Keratinocyte (primary cell): ENCODE results near the gene PSD2.

Experiments used
- CTCF ChIP-seq, 3 experiments: IDR thresholded peaks in 1 of 3; conservative IDR thresholded peaks in 1 of 3; optimal IDR thresholded peaks in 1 of 3; 2 replicates in 2 of 3; 3 replicates in 1 of 3; pipeline versions ENCODE3 to v1.5.1; 2011; ENCODE audit warnings: low read length in 3 of 3, mild to moderate bottlenecking in 3 of 3, moderate library complexity in 2 of 3, control low read depth in 1 of 3, inconsistent platforms in 1 of 3; ENCODE audit not compliant: insufficient read depth in 2 of 3; ENCODE audit errors: extremely low read depth in 1 of 3
- EZH2 ChIP-seq: IDR thresholded peaks from one replicate; pipeline ENCODE4 v1.6.1; 2012; ENCODE audit warnings: inconsistent platforms, mild to moderate bottlenecking, low read length, moderate library complexity

DNA sequence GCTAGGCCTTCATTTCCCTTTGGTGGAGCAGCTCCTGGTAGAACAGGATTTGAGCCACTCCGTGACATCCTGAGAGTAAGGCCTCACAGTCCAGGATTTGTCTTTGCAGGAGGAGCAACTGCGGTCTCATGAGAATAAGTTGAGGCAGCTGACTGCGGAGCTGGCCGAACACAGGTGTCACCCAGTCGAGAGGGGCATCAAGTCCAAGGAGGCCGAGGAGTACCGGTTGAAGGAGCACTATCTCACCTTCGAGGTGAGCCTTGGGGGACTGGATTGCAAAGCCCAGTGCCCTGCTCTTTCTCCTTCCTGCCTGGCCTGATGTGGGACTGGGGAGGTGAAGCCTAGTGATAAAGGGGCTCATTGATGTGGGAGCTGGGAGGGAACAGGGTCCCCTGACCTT, 44.3 kb downstream of the PSD2 start:
- TF ChIP-seq EZH2 (no peak), CTCF (optimal IDR thresholded peaks at IDR 0.05 in 1 of 3, IDR thresholded peaks at IDR 0.05 in 1 of 3, conservative IDR thresholded peaks at IDR 0.05 in 1 of 3; ENCODE audit: extremely low read depth in 1 of 3, insufficient read depth in 2 of 3, low read length in 3 of 3) (no peak)
